Activated CD4-positive, alpha-beta T cell treated with anti-CD3 and anti-CD28 coated beads for 48 hours (primary cell): ENCODE data around the gene MRPL36.

ENCODE experiments used
- DNase-seq: peaks from one replicate; pipeline ENCODE4 v3.0.0-alpha.2; 2020

MRPL36 gene

DNA sequence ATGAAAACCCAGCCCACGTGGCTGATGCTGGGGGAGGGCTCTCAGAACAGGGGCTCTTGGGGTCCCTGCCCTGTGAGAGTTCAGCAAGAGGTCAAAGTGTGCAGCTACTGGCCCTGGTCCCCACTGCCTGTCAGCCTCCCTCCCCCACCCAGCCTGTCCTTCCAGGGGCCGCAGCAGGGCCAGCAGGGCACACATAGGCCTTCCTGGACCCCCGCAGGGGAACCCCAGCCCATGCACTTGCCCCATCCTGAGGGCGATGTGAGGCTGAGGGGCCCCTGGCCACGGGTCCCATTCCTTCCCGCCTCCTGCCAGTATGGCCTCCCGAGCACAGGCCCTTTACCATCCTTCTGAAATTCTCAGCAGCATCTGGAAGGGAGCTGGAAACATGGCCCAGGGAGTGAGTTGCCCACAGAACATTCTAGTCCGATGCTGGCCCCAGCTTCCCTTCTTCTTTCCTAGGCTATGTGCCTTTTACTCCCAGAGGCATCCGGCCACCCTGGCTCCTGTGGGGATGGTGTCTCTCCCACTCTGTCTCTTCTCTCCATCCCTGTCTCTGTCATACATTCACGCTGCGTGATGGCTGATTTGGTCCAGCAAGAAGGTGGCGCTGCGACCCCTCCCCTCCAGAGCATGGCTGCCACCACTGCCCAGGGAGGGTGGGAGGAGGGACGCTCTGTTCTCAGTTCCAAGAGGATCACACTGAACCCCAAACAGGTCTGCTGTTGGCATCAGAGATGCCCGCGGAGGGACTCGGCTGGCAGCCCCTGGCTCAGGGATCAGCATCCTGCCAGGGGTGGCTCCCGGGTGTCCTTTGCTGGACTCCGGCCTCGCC lies 19.6 kb downstream of the MRPL36 start:
- DNase-seq: no peak

DNA sequence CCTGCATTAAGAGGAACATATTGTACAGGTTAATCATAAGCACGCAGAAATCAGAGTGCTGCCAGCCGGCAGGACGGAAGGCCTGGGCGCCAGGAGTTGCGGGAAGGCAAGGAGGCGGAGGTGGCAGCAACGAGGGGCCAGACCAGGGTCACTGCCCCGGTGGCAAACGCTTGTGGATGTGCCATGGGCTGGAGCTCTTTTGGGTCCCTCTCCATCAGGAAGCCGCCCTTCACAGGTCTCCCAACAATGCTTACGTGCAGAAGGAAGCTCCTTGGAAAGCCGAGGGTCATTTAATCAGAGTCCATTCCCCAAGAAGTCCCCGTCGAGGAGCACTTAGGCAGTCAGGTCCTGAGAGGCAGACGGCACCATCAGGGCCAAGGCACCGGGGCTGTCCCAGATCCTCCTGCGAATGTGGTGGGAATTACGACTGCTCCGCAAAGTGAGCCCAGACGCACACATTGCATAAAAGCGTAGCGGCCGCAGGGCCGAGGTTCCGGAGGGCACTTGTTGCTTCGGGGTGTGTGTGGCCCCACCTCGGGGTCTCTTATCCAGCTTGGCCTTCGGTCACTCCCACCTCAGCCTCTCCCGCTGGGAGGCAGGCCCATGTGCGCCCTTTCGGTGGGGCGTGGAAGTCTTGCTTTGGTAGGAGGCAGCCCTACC lies 20.5 kb downstream of the MRPL36 start:
- DNase-seq: no peak

DNA sequence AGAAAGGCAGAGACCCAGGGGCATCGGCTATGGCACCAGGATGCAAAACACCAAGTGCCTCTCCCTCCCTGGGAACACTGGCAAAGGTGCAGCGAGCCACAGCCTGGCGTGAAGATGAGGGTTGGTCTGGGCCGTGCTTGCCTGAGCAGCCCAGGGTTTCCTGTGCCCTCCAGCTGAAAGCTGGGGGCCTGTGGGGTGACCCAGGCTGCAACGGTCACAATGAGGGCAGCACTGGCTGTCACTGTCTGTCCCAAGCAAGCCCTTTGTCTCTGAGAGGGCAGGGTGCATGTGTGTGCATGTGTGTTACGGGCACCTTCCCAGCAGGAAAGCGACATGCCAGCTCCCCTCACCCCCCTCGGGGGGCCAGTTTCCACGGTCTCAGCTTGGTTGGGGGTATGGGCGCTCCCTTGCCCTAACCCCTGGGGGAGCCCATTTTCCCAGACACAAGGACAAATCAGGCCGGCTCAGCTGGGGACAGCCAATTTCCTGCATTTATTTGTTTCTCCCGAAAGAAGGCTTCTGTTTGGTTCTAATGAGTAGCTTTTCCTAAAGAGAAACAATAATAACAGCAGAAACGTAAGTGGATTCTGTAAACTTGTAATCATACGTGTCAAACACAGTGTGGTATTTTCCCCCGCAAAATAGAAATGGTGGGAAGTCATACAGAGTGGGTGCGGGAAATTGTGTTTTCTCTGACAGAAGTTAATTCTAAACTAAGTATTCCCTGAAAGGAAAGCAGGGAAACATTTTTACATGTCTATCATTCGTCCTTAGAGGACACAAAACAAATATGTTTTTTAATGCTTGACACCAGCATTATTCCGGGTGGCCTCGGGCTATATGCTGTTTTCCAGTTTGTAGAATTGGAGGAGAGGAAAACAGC lies 21.3 kb downstream of the MRPL36 start:
- DNase-seq: no peak

DNA sequence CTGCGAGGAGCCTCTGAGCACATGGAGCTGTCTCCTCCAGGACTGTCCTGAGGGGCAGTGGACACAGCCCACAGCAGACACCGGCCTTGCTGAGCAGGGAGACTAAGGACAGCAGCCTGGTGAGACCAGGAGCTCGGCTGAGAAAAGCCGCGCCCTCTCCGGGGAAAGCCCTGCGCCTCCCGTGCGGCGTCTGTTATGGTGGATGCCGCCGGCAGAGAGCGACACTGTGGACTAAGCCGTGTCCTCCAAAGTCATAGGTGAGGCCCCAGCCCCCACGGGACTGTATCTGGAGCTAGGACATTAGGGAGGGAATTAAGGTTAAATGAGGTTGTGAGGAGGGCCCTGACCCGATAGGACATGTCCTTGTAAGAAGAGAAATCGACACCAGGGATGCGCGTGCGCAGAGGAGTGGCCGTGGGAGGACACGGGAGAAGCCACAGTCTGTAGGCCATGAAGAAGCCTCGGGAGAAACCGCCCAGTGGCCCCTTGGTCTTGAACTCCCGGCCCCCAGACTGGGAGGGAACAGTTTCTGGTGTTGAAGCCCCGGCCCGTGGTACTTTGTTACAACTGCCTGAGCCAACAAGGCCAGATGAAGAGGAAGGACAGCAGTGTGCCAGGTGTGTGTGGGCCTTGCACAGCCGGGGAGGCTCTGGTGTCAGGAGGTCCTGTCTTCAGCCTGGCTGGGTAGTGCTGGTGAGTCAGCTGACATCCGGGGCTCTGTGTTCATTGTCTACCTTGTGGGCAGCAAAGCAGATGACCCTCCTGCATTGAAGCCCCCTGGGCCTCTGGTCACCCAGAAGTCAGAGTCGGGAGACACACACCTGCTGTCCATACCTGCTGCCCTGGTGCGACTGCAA lies 22.1 kb downstream of the MRPL36 start:
- DNase-seq: no peak

DNA sequence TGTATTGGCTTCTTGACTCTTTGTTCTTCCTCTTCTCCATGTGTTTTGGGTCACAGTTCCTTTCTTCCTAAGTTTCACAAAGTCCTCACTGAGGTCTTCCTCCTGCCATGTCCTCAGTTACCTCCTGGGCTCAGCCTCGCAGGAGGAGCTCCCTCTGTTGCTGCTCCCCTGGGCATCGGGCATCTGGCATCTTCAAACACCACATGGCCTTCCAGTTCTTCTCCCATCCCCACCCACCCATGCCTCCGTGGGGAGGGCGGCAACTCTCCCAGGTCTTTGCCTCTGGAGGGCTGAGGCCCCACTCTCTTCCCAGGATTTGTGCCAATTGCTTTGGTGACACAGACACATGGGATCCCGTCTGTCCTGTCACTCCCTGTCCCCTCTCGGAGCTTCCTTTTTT lies 22.8 kb downstream of the MRPL36 start:
- no peak for DNase-seq

DNA sequence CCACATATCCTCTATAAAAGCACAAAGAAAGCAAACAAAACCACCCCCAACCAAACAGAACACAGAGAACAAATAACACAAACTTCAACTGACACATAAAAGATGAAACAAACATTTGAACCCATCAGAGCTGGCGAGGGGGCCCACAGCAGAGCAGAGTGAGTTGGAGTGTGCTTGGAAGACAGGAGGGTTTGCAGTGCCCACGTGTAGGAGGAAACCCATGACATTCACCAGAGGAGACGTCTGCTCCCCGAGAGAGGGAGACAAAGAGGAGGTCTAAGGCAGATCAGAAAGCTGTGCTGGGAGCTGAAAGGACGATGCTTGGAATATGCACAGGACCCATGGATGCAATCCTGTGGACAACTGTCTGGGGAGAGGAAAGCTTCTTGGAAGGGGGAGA lies 27.0 kb downstream of the MRPL36 start:
- no peak for DNase-seq

DNA sequence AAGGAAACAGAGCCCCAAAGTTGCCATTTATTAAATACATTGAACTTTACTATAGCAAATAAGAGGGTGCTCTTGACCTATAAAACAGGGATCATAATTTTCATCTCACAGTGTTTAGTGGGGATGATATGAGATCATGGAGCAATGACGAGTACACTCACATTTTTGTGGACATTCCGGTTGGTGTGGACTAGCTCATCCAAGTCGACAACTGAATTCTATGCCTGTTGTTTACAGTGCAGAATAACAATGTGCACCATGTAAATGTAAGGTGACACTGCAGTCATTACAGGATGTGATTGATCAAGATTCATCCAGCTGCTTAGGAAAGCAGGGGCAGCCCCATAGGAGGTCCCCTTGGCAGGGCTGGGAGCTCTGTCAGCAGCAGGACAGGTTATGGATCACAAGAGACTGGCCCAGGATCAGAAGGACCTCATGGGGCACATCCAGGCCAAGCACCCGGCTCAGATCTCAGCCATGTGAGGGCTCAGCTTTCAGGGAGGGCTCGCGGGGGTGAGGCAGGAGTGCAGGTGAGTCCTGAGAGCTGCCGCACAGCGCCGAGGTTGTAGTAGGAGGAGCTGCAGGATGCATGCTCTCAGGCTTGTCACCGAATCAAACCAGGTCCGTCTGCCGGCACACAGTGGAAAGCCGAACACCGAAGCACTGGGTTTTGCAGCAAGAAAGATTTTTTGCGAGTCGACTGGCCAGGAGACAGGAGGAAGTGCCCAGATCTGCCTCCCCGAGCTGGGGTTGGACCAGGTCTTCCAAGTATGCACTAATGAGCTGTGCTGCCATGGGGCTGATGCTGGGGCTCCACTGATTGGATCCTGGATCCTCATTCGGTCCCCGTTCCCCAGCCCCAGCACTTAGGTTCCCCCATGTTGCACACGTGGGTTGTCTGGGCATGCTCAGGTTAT lies 28.2 kb downstream of the MRPL36 start:
- DNase-seq: no peak

DNA sequence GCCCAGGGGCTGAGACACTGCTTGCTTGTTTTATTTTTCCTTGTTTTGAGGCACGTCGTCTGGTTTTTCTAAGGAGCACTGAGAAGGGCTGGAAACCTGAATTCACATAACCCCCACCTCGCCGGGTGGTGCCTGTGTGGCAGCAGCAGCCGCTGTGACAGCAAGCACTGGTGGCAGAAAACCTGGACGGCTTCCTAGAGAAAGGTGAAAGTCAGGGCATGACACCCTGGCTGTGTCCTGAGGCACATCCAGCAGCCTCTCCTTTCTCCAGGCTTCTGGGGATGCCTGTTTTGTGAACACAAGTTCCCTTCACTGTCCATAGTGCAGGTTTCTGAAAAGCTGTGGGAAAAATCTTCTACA lies 29.2 kb downstream of the MRPL36 start:
- no peak for DNase-seq

DNA sequence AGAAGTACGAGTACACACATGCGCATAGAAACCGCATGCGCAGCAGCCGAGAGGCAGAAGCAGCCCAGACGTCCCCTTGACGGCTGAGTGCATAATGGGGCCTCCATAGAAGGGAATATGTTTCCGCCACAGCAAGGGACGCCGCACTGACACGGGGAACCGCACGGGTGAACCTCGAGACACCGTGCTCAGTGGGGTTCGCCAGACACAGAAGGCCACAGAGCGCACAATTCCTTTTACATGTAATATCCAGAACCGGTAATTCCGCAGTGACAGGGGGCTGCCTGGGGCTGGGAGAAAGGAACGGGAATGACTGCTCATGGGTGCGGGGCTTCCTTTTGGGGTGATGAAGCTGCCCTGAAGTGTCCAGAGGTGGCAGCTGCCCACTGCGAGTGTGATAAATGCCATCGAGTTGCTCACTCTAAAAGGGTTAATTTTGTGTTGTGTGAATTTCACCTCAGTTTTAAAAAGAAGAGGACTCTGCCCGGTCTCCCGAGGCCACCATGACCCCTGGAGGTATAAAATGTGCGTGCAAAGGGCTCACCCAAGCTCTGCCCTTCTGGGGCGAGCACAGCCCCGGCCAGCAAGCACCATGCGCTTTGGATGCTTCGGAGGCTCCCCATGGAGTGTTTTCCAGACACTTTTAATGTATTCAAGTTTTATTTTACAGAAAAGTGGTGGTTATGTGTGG lies 29.7 kb downstream of the MRPL36 start:
- no peak for DNase-seq

DNA sequence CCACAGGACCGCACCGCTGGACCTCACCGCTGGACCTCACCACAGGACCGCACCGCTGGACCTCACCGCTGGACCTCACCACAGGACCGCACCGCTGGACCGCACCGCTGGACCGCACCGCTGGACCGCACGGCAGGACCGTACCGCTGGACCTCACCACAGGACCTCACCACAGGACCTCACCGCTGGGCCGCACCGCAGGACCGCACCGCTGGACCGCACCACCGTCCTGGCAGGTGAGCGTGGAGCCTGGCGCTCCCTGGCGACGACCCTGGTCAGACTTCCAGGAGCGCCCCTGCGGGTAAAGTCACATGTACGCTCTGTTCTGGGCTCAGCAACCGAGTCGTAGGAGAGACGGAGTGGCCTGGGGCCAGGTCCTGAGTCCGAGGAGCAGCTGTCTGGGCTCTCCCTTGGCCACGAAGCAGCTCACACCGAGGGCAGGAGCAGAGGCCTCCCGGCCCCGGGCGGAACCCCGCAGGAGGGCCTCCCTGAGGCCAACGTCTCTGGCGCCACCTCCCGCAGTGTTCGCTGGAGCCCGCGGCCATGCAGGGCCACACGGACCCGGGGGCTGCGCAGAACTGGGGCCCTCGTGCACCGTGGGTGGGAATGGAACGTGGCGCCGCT lies 30.5 kb downstream of the MRPL36 start:
- no peak for DNase-seq

DNA sequence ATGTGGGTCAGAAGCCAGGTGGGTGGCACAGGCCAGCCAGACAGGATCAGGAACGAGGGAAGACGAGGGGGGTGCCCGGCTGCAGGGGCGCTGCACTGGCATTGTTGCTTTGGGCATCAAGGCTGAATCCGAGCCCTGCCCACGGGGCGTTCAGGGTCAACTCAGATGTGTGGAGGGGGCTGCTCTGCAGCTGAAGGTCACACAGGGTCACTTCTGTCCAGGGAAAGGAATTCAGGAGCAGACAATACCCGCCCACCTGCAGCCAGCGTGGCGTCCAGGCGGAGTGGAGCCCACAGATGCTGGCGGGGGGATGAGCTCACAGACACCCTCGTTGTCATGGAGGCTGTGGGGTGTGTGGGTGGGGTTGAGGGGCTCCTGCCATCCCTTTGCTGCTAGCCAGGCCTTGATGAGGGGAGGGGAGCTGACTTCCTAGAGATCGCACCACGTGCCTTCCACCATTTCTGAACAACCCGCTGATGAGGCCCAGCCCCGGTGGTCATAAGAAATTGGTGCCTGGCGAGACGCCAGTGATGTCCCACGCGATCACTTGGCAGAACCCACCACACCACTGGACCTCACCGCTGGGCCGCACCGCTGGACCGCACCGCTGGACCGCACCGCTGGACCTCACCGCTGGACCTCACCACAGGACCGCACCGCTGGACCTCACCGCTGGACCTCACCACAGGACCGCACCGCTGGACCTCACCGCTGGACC lies 31.2 kb downstream of the MRPL36 start:
- DNase-seq: no peak

DNA sequence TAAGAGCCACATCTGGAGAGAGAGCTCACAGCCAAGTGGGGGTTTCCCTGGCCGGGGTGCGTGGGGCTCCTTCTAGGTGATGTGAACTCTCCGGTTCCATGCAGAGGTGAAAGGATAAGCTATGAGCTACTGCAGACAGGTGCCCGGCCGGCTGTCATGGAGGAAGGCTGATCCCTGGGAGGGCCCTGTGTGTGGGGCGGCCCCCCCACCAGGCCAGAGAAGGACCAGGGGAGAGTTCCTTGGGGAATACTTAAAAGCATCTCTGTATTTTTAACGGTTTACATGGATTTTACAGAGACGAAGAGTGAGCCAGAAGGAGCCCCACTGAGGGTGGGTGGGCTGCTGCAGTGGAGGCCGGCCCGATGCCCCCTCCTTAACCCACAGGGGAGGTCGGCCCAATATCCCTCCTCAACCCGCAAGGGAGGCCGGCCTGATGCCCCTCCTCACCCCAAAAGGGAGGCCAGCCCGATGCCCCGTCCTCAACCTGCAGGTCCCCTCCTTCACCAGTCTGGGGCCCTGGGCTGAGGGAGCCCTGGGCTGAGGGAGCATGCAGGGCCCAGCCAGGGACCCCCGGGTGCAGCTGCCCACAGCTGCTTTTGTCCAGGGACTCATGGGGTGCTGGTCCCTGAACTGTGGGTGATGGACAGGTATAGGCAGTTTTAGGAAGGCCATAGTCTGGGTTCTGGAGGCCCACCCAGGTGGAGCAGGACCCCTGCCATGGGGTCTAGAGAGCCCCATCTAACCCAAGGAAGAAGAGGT lies 31.9 kb downstream of the MRPL36 start:
- no peak for DNase-seq

DNA sequence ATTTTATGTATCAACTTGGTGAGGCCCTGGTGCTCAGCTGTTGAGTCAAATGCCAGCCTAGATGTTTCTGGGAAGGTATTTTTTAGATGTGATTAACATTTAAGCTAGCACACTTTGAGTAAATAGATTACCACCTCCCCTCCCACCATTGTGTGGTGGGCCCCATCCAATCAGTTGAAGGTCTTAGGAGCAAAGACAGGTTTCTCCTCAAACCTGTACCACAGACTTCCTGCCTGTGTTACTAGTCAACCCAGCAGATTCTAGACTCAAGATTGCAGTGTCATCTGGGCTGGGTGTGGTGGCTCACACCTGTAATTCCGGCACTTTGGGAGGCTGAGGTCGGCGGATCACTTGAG lies 33.8 kb downstream of the MRPL36 start:
- DNase-seq: no peak

DNA sequence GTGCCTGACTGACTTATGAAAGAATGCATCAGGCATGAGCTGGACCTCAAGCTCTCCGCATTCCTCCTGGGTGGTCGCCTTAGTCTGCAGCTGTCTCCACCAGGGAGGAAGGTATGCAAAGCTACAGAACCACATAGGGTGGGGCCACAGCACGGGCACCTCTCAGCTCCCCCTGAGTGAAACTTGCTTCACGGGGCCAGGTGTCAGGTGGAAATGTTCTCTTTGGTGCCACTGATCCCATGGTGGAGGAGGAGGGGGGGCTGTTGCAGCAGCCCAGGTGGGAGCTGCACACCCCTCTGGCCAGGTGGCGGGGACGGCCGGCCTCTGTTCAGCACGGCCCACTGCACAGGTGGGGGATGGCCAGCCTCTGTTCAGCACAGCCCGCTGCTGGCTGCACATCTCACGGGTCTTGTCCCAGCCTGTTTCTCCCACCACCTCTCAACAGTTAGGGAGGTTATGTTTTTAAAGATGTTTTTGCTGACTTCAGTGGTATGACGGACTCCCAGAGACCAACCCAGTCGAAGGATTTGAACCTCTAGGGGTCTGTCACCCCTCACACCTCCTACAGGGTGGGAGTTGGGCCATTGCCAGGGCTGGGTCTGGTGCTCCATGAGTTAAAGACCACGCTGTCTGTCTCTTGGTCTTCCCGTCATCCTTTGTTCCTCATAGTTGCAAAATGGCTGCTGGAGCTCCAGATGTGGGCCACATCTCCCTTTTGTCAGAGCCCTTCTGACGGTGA lies 34.3 kb downstream of the MRPL36 start:
- DNase-seq: no peak

DNA sequence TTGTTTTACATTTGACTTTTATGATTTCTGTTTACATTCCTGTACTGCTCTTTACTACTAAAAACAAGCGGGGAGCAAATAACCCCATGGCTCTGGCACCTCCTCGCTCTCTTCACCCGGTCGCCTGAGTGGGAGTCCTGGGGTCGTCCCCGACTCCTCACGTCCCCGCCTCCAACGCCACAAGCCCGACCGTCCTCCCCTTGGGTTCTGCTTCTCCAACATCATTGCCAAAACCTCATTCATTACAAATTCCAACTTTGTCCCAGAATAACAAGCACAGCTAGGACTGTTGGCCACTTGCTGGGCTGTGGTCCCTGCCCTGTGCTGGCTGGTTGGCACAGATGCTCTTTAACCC lies 35.1 kb downstream of the MRPL36 start:
- no peak for DNase-seq

DNA sequence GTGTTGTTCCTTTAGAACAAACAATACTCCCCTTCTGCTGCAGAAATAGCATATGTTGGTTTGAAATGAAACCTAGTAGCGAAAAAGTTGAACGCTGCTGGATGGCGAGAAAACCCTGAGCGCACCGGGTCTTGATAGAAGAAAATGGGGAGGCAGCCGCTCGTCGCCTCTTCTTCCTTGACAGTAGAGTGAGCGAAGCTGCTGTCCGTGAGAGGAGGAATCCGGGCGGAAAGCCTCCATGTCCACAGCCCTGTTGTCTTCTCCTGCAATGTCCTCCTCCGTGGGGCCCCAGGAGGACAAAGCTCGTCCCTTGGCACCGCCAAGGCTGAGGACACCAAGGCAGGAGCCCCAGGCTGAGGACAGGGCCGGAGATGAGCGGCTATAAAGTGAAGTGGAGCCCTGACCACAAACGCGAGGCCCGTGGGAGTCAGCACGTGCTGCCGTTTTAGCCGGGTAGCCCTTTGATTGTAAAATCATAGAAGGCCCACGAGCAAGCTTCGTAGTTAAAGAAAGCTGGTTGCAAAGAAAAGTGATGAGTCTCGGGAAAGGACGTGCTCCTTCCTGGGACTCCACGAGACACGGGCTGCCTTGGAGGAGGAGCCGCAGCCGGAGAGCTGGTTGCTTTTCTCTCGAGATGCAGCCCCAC lies 35.6 kb downstream of the MRPL36 start:
- DNase-seq: no peak

DNA sequence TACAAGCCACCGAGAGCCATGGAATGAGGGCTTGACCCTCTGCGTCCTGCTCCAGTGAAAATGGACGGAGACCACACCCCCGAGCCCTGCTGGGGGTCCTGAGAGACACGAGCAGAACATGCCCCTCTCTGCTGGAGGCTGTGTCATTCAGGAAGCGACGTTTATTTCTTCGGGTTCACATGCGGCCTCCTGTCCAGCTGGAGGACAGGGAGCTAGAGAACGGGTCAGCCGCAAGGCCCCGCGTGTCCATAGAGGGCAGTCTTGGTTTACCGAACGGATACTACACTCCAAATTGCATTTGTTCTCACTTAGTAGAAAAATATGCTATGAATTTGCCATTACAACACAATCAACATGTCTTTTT lies 36.1 kb downstream of the MRPL36 start:
- peak; percentile 51 for DNase-seq
